COLO829 (cell line): Measurements from ENCODE around the gene FBXO28.

Experiments used
- DNase-seq: peaks from one replicate; pipeline ENCODE4 v3.0.0; 2012; ENCODE audit warnings: low spot score

Gene FBXO28

GRCh38 chr1:224157316-224157715 lies 43.4 kb downstream of the FBXO28 start:
- no peak for DNase-seq

GRCh38 chr1:224159541-224159940 lies 45.6 kb downstream of the FBXO28 start:
- no peak for DNase-seq

GRCh38 chr1:224160171-224160682 lies 46.3 kb downstream of the FBXO28 start:
- no peak for DNase-seq

GRCh38 chr1:224162768-224163167 lies 48.9 kb downstream of the FBXO28 start:
- no peak for DNase-seq

GRCh38 chr1:224163311-224163710 lies 49.4 kb downstream of the FBXO28 start:
- no peak for DNase-seq

GRCh38 chr1:224168859-224169380 lies 55.0 kb downstream of the FBXO28 start:
- DNase-seq = no peak

GRCh38 chr1:224169718-224170270 lies 55.9 kb downstream of the FBXO28 start:
- DNase-seq = no peak

GRCh38 chr1:224170343-224170742 lies 56.4 kb downstream of the FBXO28 start:
- DNase-seq = no peak

GRCh38 chr1:224170748-224171478 lies 57.0 kb downstream of the FBXO28 start:
- no peak for DNase-seq

- no peak for DNase-seq
Measured at GRCh38 chr1:224172229-224172628, 58.3 kb downstream of the FBXO28 start.

- DNase-seq = no peak
Measured at GRCh38 chr1:224173523-224173922, 59.6 kb downstream of the FBXO28 start.

- DNase-seq = no peak
Measured at GRCh38 chr1:224175617-224176016, 61.7 kb downstream of the FBXO28 start.

GRCh38 chr1:224177356-224177999 lies 63.6 kb downstream of the FBXO28 start:
- DNase-seq = no peak

GRCh38 chr1:224178894-224179293 lies 65.0 kb downstream of the FBXO28 start:
- DNase-seq = no peak

GRCh38 chr1:224180783-224181452 lies 67.0 kb downstream of the FBXO28 start:
- DNase-seq = no peak

- no peak for DNase-seq
Measured at GRCh38 chr1:224181453-224181810, 67.5 kb downstream of the FBXO28 start.

GRCh38 chr1:224182057-224182865 lies 68.3 kb downstream of the FBXO28 start:
- DNase-seq = no peak

GRCh38 chr1:224182866-224183590 lies 69.1 kb downstream of the FBXO28 start, which contains the start of gene DEGS1:
Gene DEGS1 (plus strand): TSS chr1:224183240. CDS start chr1:224183337, 97 bp downstream.
- peak; percentile 83 for DNase-seq

- peak; percentile 71 for DNase-seq
Measured at GRCh38 chr1:224183591-224184312, 69.8 kb downstream of the FBXO28 start.

GRCh38 chr1:224185208-224185607 lies 71.3 kb downstream of the FBXO28 start:
- DNase-seq = no peak
